ENCODE data around the gene EMP1. TPM values are rescaled to one million over a fixed set of nuclear protein-coding genes. Genes with fewer than 3 reads are reported as not detected.

Gene EMP1
- polyA plus RNA-seq, 2 of the 4 experiments (the other 2 are of a cell fraction) = 17.3 to 21.2 TPM

DNA sequence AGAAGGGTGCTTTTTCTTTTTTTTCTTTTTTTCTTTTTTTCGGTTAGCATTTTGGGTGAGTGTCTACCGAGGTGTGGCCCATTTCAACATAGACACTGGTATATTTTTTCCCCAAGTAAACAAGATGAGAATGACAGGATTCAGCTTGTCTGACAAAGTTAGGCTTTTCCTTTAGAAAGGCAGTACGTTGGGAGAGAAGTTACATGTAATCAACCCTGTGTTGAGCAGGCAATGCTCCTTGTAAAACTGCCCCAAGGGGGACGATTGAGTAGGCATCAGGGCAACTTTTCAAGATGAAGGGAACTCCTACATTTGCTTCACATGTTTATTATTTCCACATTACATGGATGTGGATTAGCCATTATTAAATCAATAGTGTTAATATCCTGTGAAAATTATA, 1.7 kb downstream of the EMP1 start:
- 83% methylated on average over 4 of the region's 4 CpGs for WGBS (ENCODE audit: missing lambda C conversion rate)
- peak; percentile 23 for FAIRE-seq
- H3K4me3 ChIP-seq = no peak overlapping the region
- CTCF ChIA-PET = interaction anchor here (1.3 to 10.7 kb wide), 3 partner anchors 12 to 154 kb away, joined by 4 to 131 read pairs (median 5); partner anchors contain the start of gene FAM234B
- H3K9me3 ChIP-seq = no peaks in the 10 kb centered on the region
- no peak for DNase-seq (ENCODE audit: low read depth in 1 of 2, low spot score in 1 of 2)
- H3K4me2 ChIP-seq = peak overlapping the region; percentile 74
- no peak for TF ChIP-seq JUNB (IDR thresholded peaks at IDR 0.05)
- TF ChIP-seq ZC3H11A (IDR thresholded peaks at IDR 0.05) = no peak
- TF ChIP-seq MAFK (IDR thresholded peaks at IDR 0.05; ENCODE audit: partially characterized antibody) = no peak
- TF ChIP-seq MAZ (IDR thresholded peaks at IDR 0.05; ENCODE audit: borderline replicate concordance, low read depth, low read length) = no peak
- TF ChIP-seq FOXS1 (CRISPR knock-in tag; IDR thresholded peaks at IDR 0.05) = no peak
- H3K27ac ChIP-seq = peak overlapping the region in 1 of 2 experiments; percentile 83; a peak in 3 of 6 replicates
- H3K4me1 ChIP-seq = peaks cover 56% of the 10 kb centered on the region
- POLR2A ChIA-PET = interaction anchor here (0.7 kb wide), 1 partner anchor 100 kb away, joined by 3 read pairs; no protein-coding TSS in a partner anchor
- no peak for ATAC-seq

DNA sequence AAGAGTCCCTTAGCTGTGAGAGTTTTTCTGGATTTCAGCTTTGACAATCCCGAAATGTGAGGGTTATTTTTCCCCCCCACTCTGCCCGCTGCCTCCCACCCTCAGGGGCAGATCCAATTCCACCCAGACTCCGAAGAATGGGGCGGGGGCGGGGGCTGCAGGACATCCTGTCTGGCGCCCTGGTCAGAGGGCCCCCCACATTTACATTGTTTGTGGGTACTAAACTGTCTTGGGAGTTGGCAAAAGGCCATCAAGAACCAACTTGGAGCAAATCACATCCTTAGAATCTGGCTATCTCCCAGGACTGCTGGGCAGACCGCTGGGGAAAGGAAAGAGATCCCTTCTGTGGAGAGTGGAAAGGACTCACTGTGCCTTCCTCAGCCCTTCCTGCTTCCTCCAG, 2.4 kb downstream of the EMP1 start:
- CTCF ChIA-PET = interaction anchor here (1.8 to 10.7 kb wide), 2 partner anchors 12 to 155 kb away, joined by 4 to 131 read pairs; partner anchors contain the start of gene FAM234B
- Histone ChIP-seq H3K9me3 (no peaks in the 10 kb centered on the region), H3K4me1 (peaks cover 54% of the 10 kb centered on the region), H3K27ac (peak overlapping the region in 1 of 2 experiments; percentile 1; a peak in 1 of 6 replicates), H3K4me3 (no peak overlapping the region), H3K4me2 (no peak overlapping the region)
- FAIRE-seq (no peak), DNase-seq (ENCODE audit: low read depth in 1 of 2, low spot score in 1 of 2) (no peak), ATAC-seq (no peak)
- TF ChIP-seq SMC3 (IDR thresholded peaks at IDR 0.05) (no peak), HOXB13 (CRISPR knock-in tag; IDR thresholded peaks at IDR 0.05; ENCODE audit: low read depth) (no peak), EHMT2 (IDR thresholded peaks at IDR 0.05; ENCODE audit: low read depth) (no peak), CEBPB (IDR thresholded peaks at IDR 0.05) (no peak), FOSB (CRISPR knock-in tag; IDR thresholded peaks at IDR 0.05) (no peak), NFE2L2 (conservative IDR thresholded peaks at IDR 0.05; ENCODE audit: low read length) (no peak), MAX (IDR thresholded peaks at IDR 0.05) (no peak), RCOR1 (IDR thresholded peaks at IDR 0.05; ENCODE audit: low read depth, low read length) (no peak), ZC3H11A (IDR thresholded peaks at IDR 0.05) (no peak), HOXA7 (CRISPR knock-in tag; IDR thresholded peaks at IDR 0.05) (no peak), JUN (IDR thresholded peaks at IDR 0.05) (no peak), TP53 (CRISPR knock-in tag; IDR thresholded peaks at IDR 0.05) (no peak), JUNB (IDR thresholded peaks at IDR 0.05) (no peak), CBX2 (IDR thresholded peaks at IDR 0.05; ENCODE audit: borderline replicate concordance, low read depth) (no peak)
- TF ChIP-seq, protein P1, sequence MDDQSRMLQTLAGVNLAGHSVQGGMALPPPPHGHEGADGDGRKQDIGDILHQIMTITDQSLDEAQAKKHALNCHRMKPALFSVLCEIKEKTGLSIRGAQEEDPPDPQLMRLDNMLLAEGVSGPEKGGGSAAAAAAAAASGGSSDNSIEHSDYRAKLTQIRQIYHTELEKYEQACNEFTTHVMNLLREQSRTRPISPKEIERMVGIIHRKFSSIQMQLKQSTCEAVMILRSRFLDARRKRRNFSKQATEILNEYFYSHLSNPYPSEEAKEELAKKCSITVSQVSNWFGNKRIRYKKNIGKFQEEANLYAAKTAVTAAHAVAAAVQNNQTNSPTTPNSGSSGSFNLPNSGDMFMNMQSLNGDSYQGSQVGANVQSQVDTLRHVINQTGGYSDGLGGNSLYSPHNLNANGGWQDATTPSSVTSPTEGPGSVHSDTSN (IDR thresholded peaks at IDR 0.05) = no peak
- TF ChIP-seq, protein P2, sequence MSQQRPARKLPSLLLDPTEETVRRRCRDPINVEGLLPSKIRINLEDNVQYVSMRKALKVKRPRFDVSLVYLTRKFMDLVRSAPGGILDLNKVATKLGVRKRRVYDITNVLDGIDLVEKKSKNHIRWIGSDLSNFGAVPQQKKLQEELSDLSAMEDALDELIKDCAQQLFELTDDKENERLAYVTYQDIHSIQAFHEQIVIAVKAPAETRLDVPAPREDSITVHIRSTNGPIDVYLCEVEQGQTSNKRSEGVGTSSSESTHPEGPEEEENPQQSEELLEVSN (IDR thresholded peaks at IDR 0.05; ENCODE audit: borderline replicate concordance, low read depth) = no peak
- TF ChIP-seq, protein P3, sequence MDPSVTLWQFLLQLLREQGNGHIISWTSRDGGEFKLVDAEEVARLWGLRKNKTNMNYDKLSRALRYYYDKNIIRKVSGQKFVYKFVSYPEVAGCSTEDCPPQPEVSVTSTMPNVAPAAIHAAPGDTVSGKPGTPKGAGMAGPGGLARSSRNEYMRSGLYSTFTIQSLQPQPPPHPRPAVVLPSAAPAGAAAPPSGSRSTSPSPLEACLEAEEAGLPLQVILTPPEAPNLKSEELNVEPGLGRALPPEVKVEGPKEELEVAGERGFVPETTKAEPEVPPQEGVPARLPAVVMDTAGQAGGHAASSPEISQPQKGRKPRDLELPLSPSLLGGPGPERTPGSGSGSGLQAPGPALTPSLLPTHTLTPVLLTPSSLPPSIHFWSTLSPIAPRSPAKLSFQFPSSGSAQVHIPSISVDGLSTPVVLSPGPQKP (IDR thresholded peaks at IDR 0.05; ENCODE audit: low read depth, low read length) = no peak
- POLR2A ChIA-PET = no interaction called here
- WGBS (ENCODE audit: missing lambda C conversion rate) = 86% methylated on average over 4 of the region's 7 CpGs

DNA sequence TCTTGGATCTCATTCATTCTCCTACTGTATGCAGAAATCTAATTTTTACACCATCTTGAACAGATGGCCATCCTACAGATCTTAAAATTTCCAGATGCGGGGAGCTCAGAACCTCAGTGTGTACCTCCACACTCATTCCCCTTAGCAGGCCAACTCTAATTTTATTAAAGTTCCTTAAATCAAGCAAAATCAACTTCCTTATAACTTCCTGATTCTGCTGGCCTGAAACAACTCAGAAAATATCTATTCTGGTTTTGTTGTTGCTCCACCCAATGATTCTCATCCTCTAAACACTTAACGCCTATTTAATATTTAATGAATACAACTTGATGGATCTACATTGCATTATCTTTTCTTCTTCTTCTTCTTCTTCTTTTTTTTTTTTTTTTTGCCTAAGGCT, 3.1 kb downstream of the EMP1 start:
- Histone ChIP-seq H3K9me3 (no peaks in the 10 kb centered on the region), H3K4me2 (no peak overlapping the region), H3K27ac (0 out of 6 replicates have a peak overlapping the region, but pooled peaks of 1 of the 2 experiments have one; percentile 1), H3K4me1 (peaks cover 47% of the 10 kb centered on the region), H3K4me3 (no peak overlapping the region)
- no peak for ATAC-seq
- POLR2A ChIA-PET = interaction anchor here (0.7 kb wide), 1 partner anchor 99 kb away, joined by 4 read pairs; no protein-coding TSS in a partner anchor
- CTCF ChIA-PET = interaction anchor here (2.5 to 10.7 kb wide), 2 partner anchors 11 to 15 kb away, joined by 5 to 131 read pairs; no protein-coding TSS in a partner anchor
- WGBS (ENCODE audit: missing lambda C conversion rate) = 93% methylated on average over 2 of the region's 2 CpGs
- no peak for DNase-seq (ENCODE audit: low read depth in 1 of 2, low spot score in 1 of 2)
- FAIRE-seq = no peak
- TF ChIP-seq USF2 (IDR thresholded peaks at IDR 0.05) = no peak
- no peak for TF ChIP-seq NFE2L2 (conservative IDR thresholded peaks at IDR 0.05; ENCODE audit: low read length)
- TF ChIP-seq, protein P4, sequence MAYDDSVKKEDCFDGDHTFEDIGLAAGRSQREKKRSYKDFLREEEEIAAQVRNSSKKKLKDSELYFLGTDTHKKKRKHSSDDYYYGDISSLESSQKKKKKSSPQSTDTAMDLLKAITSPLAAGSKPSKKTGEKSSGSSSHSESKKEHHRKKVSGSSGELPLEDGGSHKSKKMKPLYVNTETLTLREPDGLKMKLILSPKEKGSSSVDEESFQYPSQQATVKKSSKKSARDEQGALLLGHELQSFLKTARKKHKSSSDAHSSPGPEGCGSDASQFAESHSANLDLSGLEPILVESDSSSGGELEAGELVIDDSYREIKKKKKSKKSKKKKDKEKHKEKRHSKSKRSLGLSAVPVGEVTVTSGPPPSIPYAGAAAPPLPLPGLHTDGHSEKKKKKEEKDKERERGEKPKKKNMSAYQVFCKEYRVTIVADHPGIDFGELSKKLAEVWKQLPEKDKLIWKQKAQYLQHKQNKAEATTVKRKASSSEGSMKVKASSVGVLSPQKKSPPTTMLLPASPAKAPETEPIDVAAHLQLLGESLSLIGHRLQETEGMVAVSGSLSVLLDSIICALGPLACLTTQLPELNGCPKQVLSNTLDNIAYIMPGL (CRISPR knock-in tag; IDR thresholded peaks at IDR 0.05; ENCODE audit: borderline replicate concordance) = no peak
- no peak for TF ChIP-seq NPAS2 (CRISPR knock-in tag; IDR thresholded peaks at IDR 0.05; ENCODE audit: borderline replicate concordance)
- TF ChIP-seq GATA3 (IDR thresholded peaks at IDR 0.05; ENCODE audit: borderline replicate concordance) = no peak
- TF ChIP-seq HES2 (IDR thresholded peaks at IDR 0.05) = no peak
- no peak for TF ChIP-seq PHF8 (IDR thresholded peaks at IDR 0.05; ENCODE audit: borderline replicate concordance, low read depth)
- no peak for TF ChIP-seq POLR2A (IDR thresholded peaks at IDR 0.05; ENCODE audit: low read length)
- TF ChIP-seq MYC (IDR thresholded peaks at IDR 0.05; ENCODE audit: borderline replicate concordance, low read length) = no peak
- TF ChIP-seq CBX2 (IDR thresholded peaks at IDR 0.05; ENCODE audit: borderline replicate concordance, low read depth) = no peak
- no peak for TF ChIP-seq EP300 (IDR thresholded peaks at IDR 0.05)
- TF ChIP-seq SREBF2 (IDR thresholded peaks at IDR 0.05) = no peak
